ENCODE data around the gene STRN3.

Gene STRN3

GRCh38 chr14:30921788-30922187 lies 104.4 kb downstream of the STRN3 start:
- TF ChIP-seq, protein P1, sequence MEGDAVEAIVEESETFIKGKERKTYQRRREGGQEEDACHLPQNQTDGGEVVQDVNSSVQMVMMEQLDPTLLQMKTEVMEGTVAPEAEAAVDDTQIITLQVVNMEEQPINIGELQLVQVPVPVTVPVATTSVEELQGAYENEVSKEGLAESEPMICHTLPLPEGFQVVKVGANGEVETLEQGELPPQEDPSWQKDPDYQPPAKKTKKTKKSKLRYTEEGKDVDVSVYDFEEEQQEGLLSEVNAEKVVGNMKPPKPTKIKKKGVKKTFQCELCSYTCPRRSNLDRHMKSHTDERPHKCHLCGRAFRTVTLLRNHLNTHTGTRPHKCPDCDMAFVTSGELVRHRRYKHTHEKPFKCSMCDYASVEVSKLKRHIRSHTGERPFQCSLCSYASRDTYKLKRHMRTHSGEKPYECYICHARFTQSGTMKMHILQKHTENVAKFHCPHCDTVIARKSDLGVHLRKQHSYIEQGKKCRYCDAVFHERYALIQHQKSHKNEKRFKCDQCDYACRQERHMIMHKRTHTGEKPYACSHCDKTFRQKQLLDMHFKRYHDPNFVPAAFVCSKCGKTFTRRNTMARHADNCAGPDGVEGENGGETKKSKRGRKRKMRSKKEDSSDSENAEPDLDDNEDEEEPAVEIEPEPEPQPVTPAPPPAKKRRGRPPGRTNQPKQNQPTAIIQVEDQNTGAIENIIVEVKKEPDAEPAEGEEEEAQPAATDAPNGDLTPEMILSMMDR (IDR thresholded peaks at IDR 0.05; ENCODE audit: low read length, missing control alignments), result no peak
- no peak for DNase-seq (ENCODE audit: low read depth)
- no peak overlapping the region for H3K4me3 ChIP-seq (replicated peaks; ENCODE audit: low read depth, low read length)

DNA sequence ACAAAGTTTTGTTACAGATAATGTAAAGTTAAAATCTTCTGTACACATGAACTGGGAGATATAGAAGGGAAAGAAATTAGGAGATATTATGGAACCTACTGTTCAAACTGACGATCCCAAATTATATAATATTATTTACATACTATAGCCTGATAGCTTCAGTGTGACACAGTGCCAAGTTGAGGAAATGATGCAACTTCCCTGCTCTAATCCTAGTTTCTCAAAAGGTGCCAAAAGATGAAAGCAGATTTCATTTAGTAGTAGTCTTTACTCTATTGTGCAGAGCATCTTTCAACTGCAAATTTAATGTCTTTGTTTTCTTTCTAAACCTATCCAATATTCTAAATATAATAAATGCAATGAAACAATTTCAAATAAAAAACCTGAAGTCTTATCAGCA lies 104.9 kb downstream of the STRN3 start:
- no peak overlapping the region for H3K4me3 ChIP-seq (replicated peaks; ENCODE audit: low read depth, low read length)
- peak; percentile 43 for DNase-seq (ENCODE audit: low read depth)
- TF ChIP-seq, protein P1 (IDR thresholded peaks at IDR 0.05; ENCODE audit: low read length, missing control alignments), result no peak

DNA sequence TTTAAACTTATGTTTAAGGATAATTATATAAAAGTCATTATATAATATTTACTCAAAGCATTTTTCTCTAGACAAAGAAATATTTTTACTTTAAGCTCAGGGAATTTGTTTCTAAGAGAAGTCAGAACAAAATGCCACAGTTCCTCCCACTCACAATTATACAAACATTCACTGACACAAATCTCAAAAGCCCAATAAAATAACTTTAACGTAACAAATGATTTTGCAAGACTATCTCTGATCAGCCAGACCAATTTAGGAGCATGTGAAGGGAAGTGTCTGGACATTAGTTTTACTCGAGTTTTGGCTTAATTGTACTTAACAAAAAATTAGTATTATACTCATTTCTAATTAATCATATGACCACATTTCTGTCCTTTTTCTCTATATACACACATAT lies 110.6 kb downstream of the STRN3 start:
- no peak overlapping the region for H3K4me3 ChIP-seq (replicated peaks; ENCODE audit: low read depth, low read length)
- DNase-seq (ENCODE audit: low read depth), result no peak
- TF ChIP-seq, protein P1 (IDR thresholded peaks at IDR 0.05; ENCODE audit: low read length, missing control alignments), result no peak

DNA sequence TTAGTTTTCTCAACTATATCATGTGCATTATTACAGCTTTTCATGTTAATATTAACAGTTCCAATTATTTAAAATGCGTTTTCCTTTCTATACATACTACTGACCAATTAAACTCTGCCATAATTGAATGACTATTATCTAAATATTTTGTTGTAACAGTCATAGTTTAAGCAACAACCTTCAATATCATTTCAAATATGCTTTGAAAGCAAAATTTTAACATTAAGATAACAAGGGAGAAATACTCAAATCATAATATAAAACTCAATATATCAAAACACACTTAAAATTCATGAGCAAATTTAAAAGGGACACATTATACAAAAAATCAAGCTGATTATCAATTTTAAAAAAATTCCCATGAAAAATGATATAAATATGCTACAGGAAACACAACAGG lies 111.4 kb downstream of the STRN3 start:
- no peak for DNase-seq (ENCODE audit: low read depth)
- TF ChIP-seq, protein P1 (IDR thresholded peaks at IDR 0.05; ENCODE audit: low read length, missing control alignments), result no peak
- no peak overlapping the region for H3K4me3 ChIP-seq (replicated peaks; ENCODE audit: low read depth, low read length)

DNA sequence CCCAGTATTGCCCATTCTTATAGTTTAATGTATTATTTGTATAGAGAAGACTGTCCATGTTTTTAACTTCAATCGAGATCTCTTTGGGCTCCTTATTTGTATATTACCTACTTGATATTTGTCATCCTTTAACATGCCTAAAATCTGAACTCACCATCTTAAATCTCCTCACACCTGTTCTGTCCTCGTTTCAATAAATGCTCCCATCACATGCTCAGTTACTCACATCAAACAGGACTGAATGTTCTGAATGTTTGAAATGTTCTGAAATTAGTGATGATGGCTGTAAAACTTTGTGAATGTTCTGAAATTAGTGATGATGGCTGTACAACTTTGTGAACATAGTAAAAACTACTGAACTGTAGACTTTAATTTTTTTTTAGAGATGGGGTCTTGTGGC lies 117.4 kb downstream of the STRN3 start:
- H3K4me3 ChIP-seq (replicated peaks; ENCODE audit: low read depth, low read length), result no peak overlapping the region
- DNase-seq (ENCODE audit: low read depth), result no peak
- TF ChIP-seq, protein P1 (IDR thresholded peaks at IDR 0.05; ENCODE audit: low read length, missing control alignments), result no peak

- DNase-seq (ENCODE audit: low read depth), result no peak
- H3K4me3 ChIP-seq (replicated peaks; ENCODE audit: low read depth, low read length), result no peak overlapping the region
- TF ChIP-seq, protein P1 (IDR thresholded peaks at IDR 0.05; ENCODE audit: low read length, missing control alignments), result no peak
Measured at GRCh38 chr14:30907659-30908057, 118.5 kb downstream of the STRN3 start.

DNA sequence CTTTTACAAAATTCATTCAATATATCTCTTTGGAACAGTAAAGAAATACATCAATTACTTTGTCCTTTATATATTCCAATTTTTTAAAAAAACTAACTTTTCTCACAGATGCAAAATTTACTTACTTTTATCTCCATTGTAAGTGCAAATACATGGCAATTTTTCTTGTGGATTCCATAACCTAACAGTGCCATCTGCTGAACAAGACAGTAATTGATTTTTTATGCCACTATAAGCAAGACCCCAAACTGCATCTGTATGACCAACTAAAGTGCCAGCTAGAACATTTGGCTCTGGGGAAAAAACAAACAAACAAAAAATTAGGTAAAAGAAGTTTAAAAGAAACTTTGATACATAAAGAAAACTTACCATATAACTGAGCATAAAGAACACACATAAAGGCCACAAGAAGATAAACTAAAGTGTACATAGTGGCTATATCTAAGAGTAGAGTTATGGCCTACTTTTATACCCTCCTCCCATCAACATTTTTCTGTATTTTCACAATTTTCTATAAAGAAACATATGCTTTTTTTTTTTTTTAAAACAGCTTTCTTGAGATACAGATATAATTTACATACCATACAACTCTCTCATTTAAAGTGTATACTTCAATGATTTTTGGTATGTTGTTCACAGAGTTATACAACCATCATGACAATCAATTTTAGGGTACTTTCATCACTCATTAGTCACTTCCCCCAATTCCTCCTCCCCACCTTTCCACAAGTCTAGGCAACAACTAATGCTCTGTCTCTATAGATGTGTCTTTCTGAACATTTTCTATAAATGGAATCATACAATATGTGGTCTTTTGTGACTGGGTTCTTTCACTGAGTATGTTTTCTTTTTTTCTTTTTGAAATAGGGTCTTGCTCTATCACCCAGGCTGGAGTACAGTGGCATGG lies 119.2 kb downstream of the STRN3 start:
- TF ChIP-seq, protein P1 (IDR thresholded peaks at IDR 0.05; ENCODE audit: low read length, missing control alignments), result peak; percentile 44
- peak; percentile 57 for DNase-seq (ENCODE audit: low read depth)

More for the DNA sequence above, 119.2 kb downstream of the STRN3 start:
- no peak overlapping the region for H3K4me3 ChIP-seq (replicated peaks; ENCODE audit: low read depth, low read length)
